Breast epithelium (tissue), 4 donors: Measurements from ENCODE around the gene PLAC8L1. TPM values are rescaled to one million over a fixed set of nuclear protein-coding genes. Genes with fewer than 3 reads are reported as not detected.
"Not testable (repeated sequence)": the region's sequence is repeated elsewhere in the genome, so short reads cannot be mapped to it uniquely, and the experiment has no call there.

Source experiments
- DNase-seq, 2 donors: peaks; one replicate each; pipeline ENCODE4 v3.0.0-alpha.2; 2019; ENCODE audit warnings: low spot score in 2 of 2
- H3K27ac ChIP-seq, 2 donors: fragments of 200-600 bp; sonication (generic) in 1 of 2; one replicate each; pipeline ENCODE4 v1.5.1; 2016 to 2019; ENCODE audit warnings: mild to moderate bottlenecking in 1 of 2
- H3K27me3 ChIP-seq, 2 donors: fragments of 200-600 bp; sonication (generic) in 1 of 2; one replicate each; pipeline versions ENCODE4 v1.5.1 to v1.6.0; 2017 to 2019; ENCODE audit warnings: control low read depth in 1 of 2, mild to moderate bottlenecking in 1 of 2
- H3K36me3 ChIP-seq: fragments of 200-600 bp; one replicate; pipeline ENCODE4 v1.5.1; 2019
- H3K4me1 ChIP-seq, 2 donors: fragments of 200-600 bp; sonication (generic); one replicate each; pipeline ENCODE4 v1.5.1; 2016 to 2019; ENCODE audit warnings: control low read depth in 1 of 2
- H3K4me3 ChIP-seq, 3 donors: fragments of 200-600 bp; sonication (generic); 1 replicate in 2 of 3; 2 replicates in 1 of 3; pipeline ENCODE4 v1.5.1; 2016 to 2019; ENCODE audit warnings: mild to moderate bottlenecking in 3 of 3, moderate library complexity in 2 of 3
- H3K9me3 ChIP-seq, 2 donors: fragments of 200-600 bp; sonication (generic) in 1 of 2; one replicate each; pipeline ENCODE4 v1.5.1; 2016 to 2019; ENCODE audit warnings: control low read depth in 1 of 2
- CTCF ChIP-seq, 3 donors: fragments of 450-650 bp; IDR thresholded peaks; one replicate each; pipeline ENCODE4 v1.5.1; 2016 to 2017; ENCODE audit warnings: antibody characterized with exemption in 3 of 3, mild to moderate bottlenecking in 3 of 3, moderate library complexity in 3 of 3
- POLR2A ChIP-seq: fragments of 450-650 bp; IDR thresholded peaks from one replicate; pipeline ENCODE4 v1.6.1; 2016; ENCODE audit warnings: antibody characterized with exemption, mild to moderate bottlenecking, moderate library complexity
- POLR2AphosphoS5 ChIP-seq, 3 donors: sonication (generic); formaldehyde crosslinking; IDR thresholded peaks; one replicate each; pipeline ENCODE4 v1.6.1; 2017; ENCODE audit warnings: antibody characterized with exemption in 3 of 3
- intact Hi-C: fragments of 100-400 bp; cut with DNase I; formaldehyde crosslinking; loops from one replicate; pipeline ENCODE4 v1.15.1; 2023; ENCODE audit warnings: low total_unique reads
- total RNA-seq, 3 donors: library from RNA; depleted of rRNA; stranded (reverse); fragments of >200 nt; gene quantifications; one replicate each; pipeline ENCODE4 v1.1.0, GENCODE V29; 2016

PLAC8L1 gene
- total RNA-seq, 3 donors from 2014 or later, result not detected

GRCh38 chr5:146111409-146111808 lies 6.0 kb upstream of the PLAC8L1 start:
- Histone ChIP-seq H3K4me3 (no peak overlapping the region), H3K36me3 (no peaks in the 10 kb centered on the region), H3K4me1 (no peaks in the 10 kb centered on the region), H3K27ac (no peak overlapping the region), H3K27me3 (no peaks in the 10 kb centered on the region), H3K9me3 (no peaks in the 10 kb centered on the region)
- DNase-seq, result no peak
- intact Hi-C loops, result no loop called here
- TF ChIP-seq CTCF (IDR thresholded peaks at IDR 0.05) (no peak), POLR2A (no peak), POLR2AphosphoS5 (IDR thresholded peaks at IDR 0.05) (no peak)

- no peak for DNase-seq
- Histone ChIP-seq H3K27ac (no peak overlapping the region), H3K9me3 (no peaks in the 10 kb centered on the region), H3K36me3 (no peaks in the 10 kb centered on the region), H3K4me1 (no peaks in the 10 kb centered on the region), H3K27me3 (no peaks in the 10 kb centered on the region), H3K4me3 (no peak overlapping the region)
- TF ChIP-seq CTCF (IDR thresholded peaks at IDR 0.05), result no peak
- TF ChIP-seq POLR2A, result no peak
- no peak for TF ChIP-seq POLR2AphosphoS5 (IDR thresholded peaks at IDR 0.05)
- intact Hi-C loops, result no loop called here
Measured at GRCh38 chr5:146109379-146109778, 4.0 kb upstream of the PLAC8L1 start.

GRCh38 chr5:146108870-146109269 lies 3.5 kb upstream of the PLAC8L1 start:
- H3K27ac ChIP-seq, H3K36me3 ChIP-seq, H3K9me3 ChIP-seq, H3K4me1 ChIP-seq, DNase-seq, intact Hi-C loops, H3K27me3 ChIP-seq, H3K4me3 ChIP-seq: not testable (repeated sequence)

- H3K27ac ChIP-seq, result no peak overlapping the region
- intact Hi-C loops, result no loop called here
- no peak for TF ChIP-seq POLR2A
- TF ChIP-seq CTCF (IDR thresholded peaks at IDR 0.05), result no peak
- TF ChIP-seq POLR2AphosphoS5 (IDR thresholded peaks at IDR 0.05), result no peak
- no peak for DNase-seq
- H3K27me3 ChIP-seq, result no peaks in the 10 kb centered on the region
- no peaks in the 10 kb centered on the region for H3K36me3 ChIP-seq
- H3K4me1 ChIP-seq, result no peaks in the 10 kb centered on the region
- H3K4me3 ChIP-seq, result no peak overlapping the region
- no peaks in the 10 kb centered on the region for H3K9me3 ChIP-seq
Measured at GRCh38 chr5:146107901-146108300, 2.5 kb upstream of the PLAC8L1 start.

GRCh38 chr5:146103594-146103993 lies 1.8 kb downstream of the PLAC8L1 start:
- Histone ChIP-seq H3K4me3 (no peak overlapping the region), H3K9me3 (no peaks in the 10 kb centered on the region), H3K36me3 (no peaks in the 10 kb centered on the region), H3K27ac (no peak overlapping the region), H3K4me1 (no peaks in the 10 kb centered on the region), H3K27me3 (no peaks in the 10 kb centered on the region)
- no peak for DNase-seq
- intact Hi-C loops, result no loop called here
- no peak for TF ChIP-seq POLR2AphosphoS5 (IDR thresholded peaks at IDR 0.05)
- no peak for TF ChIP-seq CTCF (IDR thresholded peaks at IDR 0.05)
- no peak for TF ChIP-seq POLR2A

- Histone ChIP-seq H3K4me3 (no peak overlapping the region), H3K27me3 (no peaks in the 10 kb centered on the region), H3K4me1 (no peaks in the 10 kb centered on the region), H3K36me3 (no peaks in the 10 kb centered on the region), H3K27ac (no peak overlapping the region), H3K9me3 (no peaks in the 10 kb centered on the region)
- intact Hi-C loops, result no loop called here
- DNase-seq, result no peak
- TF ChIP-seq POLR2A, result no peak
Measured at GRCh38 chr5:146101646-146102045, 3.7 kb downstream of the PLAC8L1 start.
